ENCODE measurements around the gene CDK1.
"Not testable (repeated sequence)": the region's sequence is repeated elsewhere in the genome, so short reads cannot be mapped to it uniquely, and the experiment has no call there.

CDK1 gene

DNA sequence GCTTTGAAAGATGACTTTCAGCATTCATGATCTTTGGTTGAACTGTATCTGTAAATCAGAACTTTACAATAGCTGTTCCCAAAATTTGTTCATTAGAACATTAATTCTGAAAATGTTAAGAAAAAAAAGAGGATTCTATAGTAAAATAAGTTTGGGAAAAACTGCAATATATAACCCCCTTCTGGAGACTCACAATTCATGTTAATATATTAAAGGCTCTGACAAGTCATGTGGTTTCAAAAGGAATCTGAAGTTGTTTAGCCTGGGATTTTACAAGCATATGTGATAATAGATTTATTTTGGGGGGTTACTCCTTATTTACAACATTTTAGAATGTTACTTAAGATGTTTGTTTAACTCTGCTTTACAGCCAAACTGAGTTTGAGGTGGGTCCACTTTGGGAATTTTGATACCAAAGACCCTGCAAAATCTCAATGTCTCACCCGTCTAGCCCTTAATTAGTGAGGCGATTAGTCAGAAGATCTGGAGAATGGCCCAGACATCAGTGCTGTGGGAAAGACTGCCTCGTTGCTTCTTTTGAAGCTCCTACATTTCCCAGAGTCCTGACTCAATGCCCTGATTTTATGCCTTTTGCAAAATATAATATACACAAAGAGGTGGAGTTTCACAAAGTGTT lies 40.0 kb downstream of the CDK1 start:
- no peak for DNase-seq

DNA sequence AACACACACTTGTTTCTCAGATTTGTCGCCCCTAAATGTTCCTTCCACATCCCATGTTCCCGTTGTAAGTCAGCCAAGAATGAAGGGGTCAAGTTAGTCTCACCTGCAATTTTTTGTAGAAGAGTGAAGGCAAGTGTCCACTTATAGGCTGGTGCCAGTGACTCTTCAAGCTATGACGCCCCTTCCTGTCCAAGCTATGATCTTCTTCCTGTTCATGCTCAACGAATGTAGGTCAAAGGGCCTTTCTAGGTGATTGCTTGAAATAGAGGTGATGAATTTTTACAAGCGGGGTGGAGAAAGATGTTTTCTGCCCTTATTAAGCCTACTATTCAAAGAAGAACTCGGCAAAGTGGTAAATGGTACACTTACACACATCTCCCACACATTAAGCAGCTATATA lies 41.0 kb downstream of the CDK1 start:
- DNase-seq: no peak

DNA sequence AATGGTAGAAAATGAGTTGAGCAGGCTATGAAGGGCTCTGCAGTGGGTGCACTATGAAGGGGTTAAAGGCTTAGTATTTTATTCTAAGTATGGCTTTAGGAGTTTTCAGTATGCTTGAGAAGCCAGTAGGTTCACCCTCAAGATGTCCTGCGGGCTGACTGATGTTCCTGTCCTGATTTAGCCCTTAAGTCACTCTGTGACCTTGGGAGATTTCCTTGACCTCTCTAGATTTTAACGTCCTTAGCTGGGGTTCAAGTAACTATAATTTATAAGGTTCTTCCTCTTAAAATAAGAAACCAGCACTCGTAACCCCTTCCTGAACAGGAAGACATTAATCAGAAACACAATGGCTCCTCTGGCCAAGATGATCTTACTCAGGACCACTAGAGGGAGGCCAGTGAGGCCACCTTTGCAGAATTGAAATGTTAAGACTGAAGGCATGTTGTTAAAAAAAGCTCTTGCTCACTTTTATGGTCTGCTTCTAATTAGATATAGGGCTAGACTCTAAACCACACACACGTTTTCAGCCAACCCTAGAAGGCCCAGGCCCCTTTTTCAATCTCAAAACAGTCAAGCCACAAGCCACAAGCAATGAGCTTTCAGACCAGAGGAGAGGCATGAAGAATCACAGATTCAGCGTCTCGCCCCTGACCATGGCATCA lies 41.9 kb downstream of the CDK1 start:
- DNase-seq: no peak

DNA sequence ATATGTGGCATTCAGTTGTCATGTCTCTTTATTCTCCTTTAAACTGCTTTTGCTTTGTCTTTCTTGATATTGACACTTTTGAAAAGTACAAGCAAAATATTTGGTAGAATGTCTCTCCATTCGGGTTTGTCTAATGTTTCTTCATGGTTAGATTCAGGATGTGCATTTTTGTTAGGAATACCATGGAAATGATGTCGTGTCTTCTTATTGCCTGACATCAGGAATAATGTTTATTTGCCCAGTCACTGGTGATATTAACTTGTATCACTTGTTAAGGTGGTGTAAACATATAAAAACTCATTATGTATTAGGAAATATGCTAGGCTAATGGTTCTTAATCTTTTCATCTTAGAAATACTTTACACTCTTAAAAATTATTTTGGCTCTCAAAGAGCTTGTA lies 43.4 kb downstream of the CDK1 start:
- no peak for DNase-seq

DNA sequence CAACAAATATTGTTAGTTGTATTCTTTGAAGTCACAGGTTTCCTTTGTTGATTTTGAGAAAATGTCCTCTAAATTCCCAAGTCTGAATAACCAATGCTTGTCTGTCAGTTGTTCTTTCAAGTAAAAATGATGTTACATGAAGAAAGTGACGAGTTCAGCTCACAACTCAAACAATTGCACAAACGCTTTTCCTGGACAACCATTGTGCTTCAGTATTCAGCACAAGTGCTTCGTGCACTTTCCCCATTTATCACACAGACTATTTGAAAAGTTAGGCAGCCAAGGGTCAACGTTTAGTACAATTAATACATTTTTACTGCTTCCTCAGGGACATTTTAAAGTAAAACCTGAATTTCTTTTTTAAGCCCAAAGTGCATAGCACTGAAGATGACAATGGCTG lies 44.5 kb downstream of the CDK1 start:
- no peak for DNase-seq

DNA sequence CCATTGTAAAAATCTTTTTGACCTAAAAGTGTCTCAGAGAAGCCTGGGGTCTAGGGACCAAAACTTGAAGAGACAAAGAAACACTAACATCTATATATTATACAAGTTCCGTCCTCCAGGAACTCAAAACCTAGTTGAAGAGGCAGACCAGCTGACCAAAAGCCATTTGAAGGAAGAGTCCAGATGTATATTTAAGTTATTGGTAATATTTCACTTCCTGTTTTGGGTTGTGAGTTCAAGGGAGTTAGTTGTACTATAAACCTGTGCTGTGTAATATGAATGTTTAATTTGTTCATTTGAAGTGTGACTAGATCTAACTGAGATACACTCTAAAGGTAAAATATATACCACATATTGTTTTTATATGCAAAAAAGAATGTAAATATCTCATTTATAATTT lies 45.0 kb downstream of the CDK1 start:
- no peak for DNase-seq

DNA sequence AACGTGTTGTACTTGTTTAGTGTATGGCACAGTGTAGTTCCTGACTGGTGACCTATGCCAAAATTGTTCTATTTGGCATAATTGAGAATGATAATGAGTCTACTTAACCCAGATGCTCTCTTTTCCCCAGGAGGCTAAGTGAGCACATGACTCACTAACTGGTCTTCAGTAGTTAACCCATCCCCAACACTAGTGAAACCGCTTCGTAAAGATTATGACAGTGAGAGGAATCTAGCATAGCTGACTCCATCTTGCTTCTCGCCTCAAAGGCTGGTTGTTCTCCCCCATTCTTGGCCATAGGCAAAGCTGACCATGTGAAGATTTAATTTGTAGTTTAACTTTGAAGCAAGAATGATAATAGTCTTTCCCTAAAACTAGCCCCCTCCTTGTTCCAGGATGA lies 47.2 kb downstream of the CDK1 start:
- no peak for DNase-seq

DNA sequence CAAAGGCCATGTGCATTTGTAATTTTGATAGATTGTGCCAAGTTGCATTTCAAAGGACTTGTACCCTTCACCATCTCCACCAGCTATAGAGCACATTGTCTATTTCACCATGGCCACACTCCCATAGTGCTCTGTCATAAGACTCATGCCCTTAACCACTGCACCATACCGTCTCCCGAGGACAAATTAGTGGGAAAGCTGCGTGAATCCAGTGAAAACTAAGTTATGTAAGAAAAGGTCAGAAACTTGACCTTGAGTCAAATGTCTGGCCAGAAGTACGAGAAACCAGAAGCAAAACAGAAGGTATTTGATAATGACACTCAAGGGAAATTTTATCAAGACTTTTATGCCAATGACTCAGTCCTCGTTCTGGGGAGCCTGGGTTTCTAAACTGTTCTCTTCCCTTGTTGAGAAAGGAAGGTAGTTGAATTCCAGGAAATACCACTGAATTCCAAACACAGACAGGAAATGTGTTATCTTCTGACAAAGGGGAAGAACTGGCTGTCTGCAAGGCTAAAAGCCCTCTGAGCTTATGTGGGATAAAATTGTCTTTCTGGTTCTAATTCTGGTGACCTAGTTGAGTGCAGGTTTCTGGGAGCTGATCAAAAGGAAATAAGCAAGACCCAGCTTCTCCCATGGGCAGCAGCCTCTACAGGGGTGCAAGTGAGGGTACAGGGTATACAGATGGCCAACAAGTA lies 49.7 kb downstream of the CDK1 start:
- DNase-seq: no peak

DNA sequence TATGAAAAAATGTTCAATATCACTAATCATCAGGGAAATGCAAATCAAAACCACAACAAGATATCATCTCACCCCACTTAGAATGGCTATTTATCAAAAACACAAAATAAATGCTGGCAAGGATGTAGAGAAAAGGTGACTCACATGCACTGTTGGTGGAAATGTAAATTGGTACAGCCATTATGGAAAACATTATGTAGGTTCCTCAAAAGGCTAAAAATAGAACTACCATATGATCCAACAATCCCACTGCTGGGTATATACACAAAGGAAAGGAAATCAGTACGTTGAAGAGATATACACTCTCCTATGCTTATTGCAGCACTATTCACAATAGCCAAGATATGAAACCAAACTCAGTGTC lies 50.2 kb downstream of the CDK1 start:
- no peak for DNase-seq

DNA sequence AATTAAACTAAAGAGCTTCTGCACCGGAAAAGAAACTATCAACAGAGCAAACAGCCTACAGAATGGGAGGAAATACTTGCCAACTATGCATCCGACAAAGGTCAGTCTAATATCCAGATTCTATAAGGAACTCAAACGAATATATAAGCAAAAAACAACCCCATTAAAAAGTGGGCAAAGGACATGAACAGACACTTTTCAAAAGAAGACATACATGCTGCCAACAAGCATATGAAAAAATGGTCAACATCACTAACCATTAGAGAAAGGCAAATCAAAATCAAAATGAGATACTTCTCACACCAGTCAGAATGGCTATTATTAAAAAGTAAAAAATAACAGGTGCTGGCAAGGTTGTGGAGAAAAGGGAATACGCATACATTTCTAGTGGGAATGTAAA lies 53.9 kb downstream of the CDK1 start:
- not testable (repeated sequence) for DNase-seq

DNA sequence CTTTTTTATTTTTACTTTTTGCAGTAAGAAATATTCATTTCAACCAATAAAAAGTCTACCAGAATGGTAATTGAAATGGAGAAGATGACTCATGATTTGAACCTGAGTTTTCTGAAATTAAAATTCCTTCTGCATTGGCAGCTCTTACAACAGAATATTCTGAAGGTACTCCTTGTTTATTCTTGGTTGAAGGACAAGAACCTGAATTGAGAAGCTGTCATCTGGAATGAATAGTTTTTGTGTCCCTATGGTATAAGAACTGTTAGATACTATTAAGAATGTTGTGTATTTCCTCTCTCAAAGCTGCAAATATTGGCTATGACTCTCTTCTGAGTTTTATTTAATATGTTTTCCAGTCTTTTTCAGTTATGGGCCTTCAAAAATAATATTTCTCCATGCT lies 56.1 kb downstream of the CDK1 start:
- DNase-seq: no peak

DNA sequence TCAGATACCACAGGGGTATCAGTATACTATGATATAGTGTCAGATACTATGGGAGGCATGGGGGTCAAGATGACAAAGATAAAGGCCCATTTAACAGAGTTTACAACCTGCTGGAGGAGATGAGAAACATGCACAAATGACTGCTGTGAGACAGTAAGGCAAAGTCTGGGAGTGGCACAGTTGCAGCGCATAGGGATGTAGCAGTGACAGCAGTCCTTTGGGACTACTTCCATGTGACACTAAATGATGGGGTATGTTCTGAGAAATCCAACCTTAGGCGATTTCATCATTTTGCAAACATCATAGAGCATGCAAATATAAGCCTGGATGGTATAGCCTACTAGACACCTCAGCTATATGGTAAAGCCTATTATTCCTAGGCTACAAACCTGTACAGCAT lies 56.8 kb downstream of the CDK1 start:
- DNase-seq: no peak

DNA sequence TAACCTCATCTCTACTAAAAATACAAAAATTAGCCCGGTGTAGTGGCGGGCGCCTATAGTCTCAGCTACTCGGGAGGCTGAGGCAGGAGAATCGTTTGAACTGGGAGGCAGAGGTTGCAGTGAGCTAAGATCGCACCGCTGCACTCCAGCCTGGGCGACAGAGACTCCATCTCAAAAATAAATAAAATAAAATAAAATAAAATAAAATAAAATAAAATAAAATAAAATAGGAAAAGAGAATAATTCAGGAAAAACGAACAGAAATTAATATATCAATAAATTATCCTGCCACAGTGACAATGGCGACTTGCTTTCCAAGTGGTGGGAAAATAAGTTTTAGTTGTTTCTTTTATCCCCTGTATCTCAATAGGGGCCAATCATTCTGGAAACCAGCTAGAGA lies 62.9 kb downstream of the CDK1 start:
- DNase-seq: not testable (repeated sequence)

DNA sequence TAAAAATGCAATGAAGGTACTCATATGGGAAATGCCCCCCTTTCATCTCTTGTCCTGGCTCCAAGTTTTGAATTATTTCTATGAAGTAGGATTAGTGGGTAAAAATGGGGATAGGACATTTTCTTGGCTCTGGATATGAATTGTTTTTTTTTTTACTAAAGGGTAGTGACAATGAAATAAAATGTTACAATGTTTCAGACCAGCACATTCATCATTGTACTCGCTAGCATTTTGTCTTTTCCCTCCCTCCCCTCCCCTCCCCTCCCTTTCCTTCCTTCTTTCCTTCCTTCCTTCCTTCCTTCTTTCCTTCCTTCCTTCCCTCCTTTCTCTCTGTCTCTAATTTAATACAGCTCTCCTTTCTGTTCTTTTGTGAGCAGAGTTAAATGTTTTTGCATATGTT lies 64.4 kb downstream of the CDK1 start:
- DNase-seq: no peak
